Measurements from ENCODE around the gene VSIG10L.

Gene VSIG10L

DNA sequence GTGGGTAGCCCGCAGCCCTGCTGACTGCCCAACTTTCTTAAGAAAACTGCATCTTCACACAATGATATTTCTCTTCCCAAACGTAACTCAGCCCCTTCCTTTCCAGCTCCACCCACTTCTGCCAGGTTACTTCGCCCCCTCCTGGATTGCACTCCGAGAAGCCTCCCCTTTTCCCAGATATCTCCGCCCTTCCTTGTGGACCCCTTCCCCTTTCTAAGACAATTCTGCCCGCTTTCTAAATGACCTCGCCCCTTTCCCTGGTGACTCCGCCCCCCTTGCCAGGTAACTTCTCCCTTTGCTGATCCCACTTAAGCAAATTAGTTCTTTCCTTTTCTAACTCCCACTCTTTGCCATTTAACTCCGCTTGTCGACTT, 2.6 kb downstream of the VSIG10L start:
- H3K4me2 ChIP-seq, result peak overlapping the region; percentile 98
- H3K36me3 ChIP-seq, result no peaks in the 10 kb centered on the region
- peaks cover 30% of the 10 kb centered on the region for H3K4me1 ChIP-seq
- peak overlapping the region; percentile 71 for H3K4me3 ChIP-seq
- H3K27ac ChIP-seq, result no peak overlapping the region; the same call in 1 of the 2 replicates
- no peaks in the 10 kb centered on the region for H4K20me1 ChIP-seq
- no peak for TF ChIP-seq Cebpa-rat (IDR thresholded peaks at IDR 0.05)
- no peaks in the 10 kb centered on the region for H3K9me3 ChIP-seq
- peaks cover 13% of the 10 kb centered on the region for H3K27me3 ChIP-seq
- H3K9ac ChIP-seq, result peak overlapping the region; percentile 65

DNA sequence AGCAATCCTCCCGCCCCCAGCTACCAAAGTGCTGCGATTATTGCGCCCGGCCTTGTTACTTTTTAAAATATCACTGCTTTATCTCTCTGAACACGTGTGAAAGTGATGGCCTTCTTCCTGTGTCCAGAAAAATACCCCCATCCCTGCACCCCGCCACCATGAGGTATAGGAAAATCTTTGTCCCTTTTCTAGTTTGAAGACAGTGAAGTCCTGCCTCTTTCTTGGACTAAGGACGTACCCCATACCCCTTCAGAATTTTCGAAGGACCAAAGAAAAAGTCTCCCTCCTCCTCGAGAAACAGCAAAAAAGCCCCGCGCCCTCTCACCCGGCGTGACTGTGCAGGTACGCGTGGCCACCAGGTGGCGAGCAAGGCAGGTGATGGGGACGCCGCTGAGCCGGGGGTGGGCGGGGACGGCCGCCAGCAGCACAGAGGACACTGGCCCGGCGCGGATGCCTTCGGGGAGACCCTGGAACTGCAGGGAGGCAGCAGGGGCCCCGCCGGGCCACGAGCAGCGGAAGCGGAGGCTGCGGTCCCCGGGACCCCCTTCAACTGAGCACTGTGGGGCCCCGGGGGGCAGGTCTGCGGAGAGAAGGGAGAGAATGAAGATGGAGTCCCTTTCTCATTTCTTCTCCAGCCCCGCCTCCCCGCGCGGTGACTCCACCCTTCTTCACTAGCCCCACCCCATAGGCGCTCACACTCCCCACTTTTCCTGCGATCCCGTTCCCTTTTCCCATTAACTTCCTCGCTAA, 3.2 kb downstream of the VSIG10L start:
- TF ChIP-seq Cebpa-rat (IDR thresholded peaks at IDR 0.05), result no peak

DNA sequence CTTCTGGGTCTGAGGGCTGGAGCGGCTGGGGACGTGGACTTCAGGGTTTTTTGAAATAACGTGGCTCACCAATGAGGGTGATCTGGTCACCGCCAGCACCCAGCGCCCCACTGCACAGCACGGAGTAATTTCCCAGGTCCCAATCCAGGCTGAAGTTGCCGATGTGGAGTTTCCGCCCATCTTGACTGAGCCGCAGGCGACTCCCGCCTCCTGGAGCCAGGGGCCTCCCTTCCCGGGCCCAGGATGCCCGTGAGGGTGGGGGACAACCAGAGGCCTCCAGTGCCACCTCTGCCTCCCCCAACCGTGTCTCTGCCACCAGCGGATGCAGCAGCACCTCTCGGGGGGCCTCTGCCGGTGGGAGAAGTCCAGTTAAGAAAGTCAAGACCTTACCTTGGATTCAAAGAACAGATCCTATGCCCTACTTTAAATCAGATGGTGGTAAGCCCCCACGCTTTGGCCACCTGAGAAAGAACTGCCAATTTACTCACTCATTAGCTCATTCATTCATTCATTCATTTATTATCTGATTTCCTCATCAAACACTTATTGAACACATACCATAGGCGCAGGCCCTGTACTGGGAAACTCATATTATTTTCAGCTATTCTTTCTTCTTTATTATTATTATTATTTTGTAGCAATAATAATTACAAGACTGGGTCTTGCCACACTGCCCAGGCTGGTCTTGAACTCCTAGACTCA, 3.9 kb downstream of the VSIG10L start:
- H3K9ac ChIP-seq, result peak overlapping the region; percentile 65
- peak overlapping the region; percentile 98 for H3K4me2 ChIP-seq
- peaks cover 22% of the 10 kb centered on the region for H3K4me1 ChIP-seq
- H3K9me3 ChIP-seq, result no peaks in the 10 kb centered on the region
- H3K27me3 ChIP-seq, result peaks cover 13% of the 10 kb centered on the region
- no peaks in the 10 kb centered on the region for H3K36me3 ChIP-seq
- peak overlapping the region; percentile 71 for H3K4me3 ChIP-seq
- H3K27ac ChIP-seq, result peak overlapping the region; percentile 36
- H4K20me1 ChIP-seq, result no peaks in the 10 kb centered on the region
- no peak for TF ChIP-seq Cebpa-rat (IDR thresholded peaks at IDR 0.05)

More for the DNA sequence above, 3.2 kb downstream of the VSIG10L start:
- Histone ChIP-seq H3K27ac (peak overlapping the region; percentile 36), H4K20me1 (no peaks in the 10 kb centered on the region), H3K9me3 (no peaks in the 10 kb centered on the region), H3K4me3 (peak overlapping the region; percentile 71), H3K27me3 (peaks cover 13% of the 10 kb centered on the region), H3K4me1 (peaks cover 24% of the 10 kb centered on the region), H3K9ac (peak overlapping the region; percentile 65), H3K4me2 (peak overlapping the region; percentile 98), H3K36me3 (no peaks in the 10 kb centered on the region)

DNA sequence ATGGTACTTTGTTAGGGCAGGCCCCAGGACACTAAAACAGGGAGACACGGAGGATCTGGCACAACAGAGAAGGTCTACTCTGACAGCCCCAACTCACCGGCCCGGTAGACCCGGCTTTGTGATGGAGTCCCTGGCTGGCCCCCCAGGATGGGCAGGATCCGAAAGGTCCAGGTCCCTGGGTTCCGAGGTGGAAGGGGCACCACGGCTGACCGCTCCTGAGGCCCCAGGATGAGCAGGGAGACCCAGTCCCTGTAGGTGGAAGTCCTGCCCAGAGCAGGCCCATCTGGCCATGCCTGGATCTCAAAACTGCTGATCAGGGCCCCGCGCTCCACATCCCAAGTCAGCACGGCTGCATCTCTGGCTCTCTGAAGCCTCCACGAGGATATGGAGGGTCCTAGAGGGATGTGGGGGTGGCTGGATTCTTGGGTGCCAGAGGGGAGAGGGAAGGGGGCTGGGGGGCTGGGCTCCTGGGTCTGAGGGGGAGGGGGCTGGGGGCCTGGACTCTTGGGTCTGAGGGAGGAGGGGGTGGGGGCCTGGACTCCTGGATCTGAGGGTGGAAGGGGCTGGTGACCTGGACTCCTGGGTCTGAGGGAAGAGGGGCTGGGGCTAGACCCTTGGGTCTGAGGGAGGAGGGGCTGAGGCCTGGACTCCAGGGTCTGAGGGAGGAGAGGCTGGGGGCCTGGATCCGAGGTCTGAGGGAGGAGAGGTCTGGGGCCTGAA, 4.6 kb downstream of the VSIG10L start:
- no peak overlapping the region for H3K4me2 ChIP-seq
- H3K9ac ChIP-seq, result no peak overlapping the region
- H3K4me3 ChIP-seq, result no peak overlapping the region

DNA sequence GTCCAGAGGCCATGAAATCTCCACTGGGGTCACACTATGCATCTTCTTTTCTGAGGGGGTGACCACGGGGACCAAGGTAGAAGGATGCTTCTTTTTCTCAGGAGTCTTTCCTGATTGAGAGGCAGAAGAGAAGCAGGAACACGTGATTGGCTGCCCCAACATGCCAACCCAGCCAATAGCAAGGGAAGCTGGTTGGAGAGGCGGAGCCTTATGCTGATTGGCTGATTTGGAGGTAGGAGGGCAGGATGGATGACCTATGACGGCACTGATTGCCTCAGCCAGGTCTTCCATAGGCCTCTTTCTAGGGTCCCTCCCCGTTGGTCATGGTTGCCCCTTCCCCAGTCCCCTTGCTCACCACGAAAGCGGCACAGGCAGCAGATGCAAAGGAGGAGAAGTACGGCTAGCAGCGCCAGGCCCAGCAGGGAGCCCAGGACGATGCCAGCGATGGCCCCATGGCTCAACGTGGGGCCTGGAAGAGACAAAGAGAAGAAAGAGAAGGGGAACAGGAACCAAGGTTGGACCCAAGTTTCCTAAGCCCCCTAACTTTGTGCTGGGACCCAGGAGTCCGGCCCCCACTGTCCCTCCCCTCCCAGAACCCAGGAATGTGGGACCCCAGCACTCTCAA, 8.0 kb downstream of the VSIG10L start:
- Histone ChIP-seq H3K27me3 (0 out of 2 replicates have a peak, but pooled peaks cover 4% of the 10 kb centered on the region), H3K27ac (no peak overlapping the region), H3K4me1 (peaks cover 8% of the 10 kb centered on the region), H3K36me3 (peaks cover 11% of the 10 kb centered on the region), H3K4me3 (no peak overlapping the region), H3K4me2 (no peak overlapping the region), H4K20me1 (no peaks in the 10 kb centered on the region), H3K9ac (no peak overlapping the region), H3K9me3 (peaks cover 17% of the 10 kb centered on the region)
- no peak for TF ChIP-seq Cebpa-rat (IDR thresholded peaks at IDR 0.05)

More for the DNA sequence above, 4.6 kb downstream of the VSIG10L start:
- Histone ChIP-seq H3K27ac (no peak overlapping the region), H3K4me1 (peaks cover 15% of the 10 kb centered on the region), H3K36me3 (no peaks in the 10 kb centered on the region), H4K20me1 (no peaks in the 10 kb centered on the region), H3K9me3 (no peaks in the 10 kb centered on the region), H3K27me3 (peaks cover 13% of the 10 kb centered on the region)
- TF ChIP-seq Cebpa-rat (IDR thresholded peaks at IDR 0.05), result no peak

DNA sequence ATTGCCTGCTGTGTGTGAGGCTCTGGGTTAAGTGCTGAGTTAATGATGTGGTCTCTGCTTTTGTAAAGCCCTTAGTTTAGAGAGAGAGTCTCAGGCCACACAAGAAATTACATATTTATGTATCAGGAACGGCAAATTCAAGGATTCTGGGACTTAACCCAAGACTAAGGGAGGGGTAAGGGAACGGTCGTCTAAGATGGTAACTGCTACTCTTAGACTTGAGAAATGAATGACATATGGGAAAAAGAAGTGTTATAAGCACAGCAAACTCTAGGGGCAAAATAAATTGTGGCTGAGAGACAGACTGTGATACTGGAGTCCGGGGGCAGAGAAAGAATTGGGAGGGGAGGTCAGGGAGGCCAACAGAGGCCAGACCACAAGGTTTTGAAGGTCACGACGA, 10.2 kb downstream of the VSIG10L start:
- TF ChIP-seq Cebpa-rat (IDR thresholded peaks at IDR 0.05), result no peak
- Histone ChIP-seq H3K4me1 (no peaks in the 10 kb centered on the region), H3K36me3 (peaks cover 11% of the 10 kb centered on the region), H3K9ac (no peak overlapping the region), H3K4me3 (no peak overlapping the region), H3K4me2 (no peak overlapping the region), H3K27me3 (peaks cover 25% of the 10 kb centered on the region), H3K9me3 (peaks cover 25% of the 10 kb centered on the region), H4K20me1 (no peaks in the 10 kb centered on the region), H3K27ac (no peak overlapping the region)

DNA sequence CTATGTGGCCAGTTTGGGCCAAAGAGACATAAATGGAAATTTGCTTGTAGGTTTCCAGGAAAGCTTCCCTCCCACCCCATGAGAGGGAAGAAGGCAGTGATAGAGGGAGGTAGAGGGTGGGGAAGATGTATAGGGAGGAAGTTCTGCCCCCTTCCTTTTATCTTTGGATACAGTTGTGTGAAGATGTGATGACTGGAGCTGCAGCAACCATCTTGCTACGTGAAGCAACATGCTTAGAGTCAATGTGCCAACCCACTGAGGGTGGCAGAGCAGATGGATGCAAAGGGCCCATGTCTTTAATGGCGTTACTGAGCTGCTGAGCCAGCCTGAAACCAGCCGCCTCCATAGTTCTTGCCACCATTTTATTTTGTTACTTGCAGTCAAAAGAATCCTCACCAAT, 10.7 kb downstream of the VSIG10L start:
- Histone ChIP-seq H3K4me3 (no peak overlapping the region), H3K9me3 (peaks cover 25% of the 10 kb centered on the region), H3K9ac (no peak overlapping the region), H4K20me1 (no peaks in the 10 kb centered on the region), H3K36me3 (peaks cover 11% of the 10 kb centered on the region), H3K4me1 (no peaks in the 10 kb centered on the region), H3K4me2 (no peak overlapping the region), H3K27me3 (peaks cover 28% of the 10 kb centered on the region), H3K27ac (no peak overlapping the region)
- no peak for TF ChIP-seq Cebpa-rat (IDR thresholded peaks at IDR 0.05)

DNA sequence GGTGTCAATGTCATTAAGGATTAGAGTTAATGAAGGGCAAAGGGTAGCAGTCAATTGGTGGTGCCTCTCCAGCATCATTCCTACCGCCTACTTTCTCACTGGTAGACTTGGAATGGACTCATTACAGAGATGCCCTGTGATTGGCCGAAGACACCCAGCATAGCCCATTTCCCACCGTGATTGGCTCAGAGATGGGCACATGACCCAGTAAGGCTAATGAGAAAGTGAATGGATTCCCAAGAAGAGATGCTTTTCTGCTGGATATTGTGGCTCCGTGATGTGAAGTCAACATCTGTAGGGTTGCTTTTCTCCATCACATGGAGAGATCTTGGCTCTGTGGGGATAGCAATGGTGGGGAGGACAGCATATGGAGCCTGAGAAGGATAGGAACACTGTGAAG, 11.6 kb downstream of the VSIG10L start:
- H3K36me3 ChIP-seq, result peaks cover 11% of the 10 kb centered on the region
- H3K4me1 ChIP-seq, result no peaks in the 10 kb centered on the region
- H3K27ac ChIP-seq, result no peak overlapping the region
- peaks cover 35% of the 10 kb centered on the region for H3K27me3 ChIP-seq
- H4K20me1 ChIP-seq, result no peaks in the 10 kb centered on the region
- H3K4me3 ChIP-seq, result no peak overlapping the region
- no peak for TF ChIP-seq Cebpa-rat (IDR thresholded peaks at IDR 0.05)
- H3K9ac ChIP-seq, result no peak overlapping the region
- peaks cover 25% of the 10 kb centered on the region for H3K9me3 ChIP-seq
- no peak overlapping the region for H3K4me2 ChIP-seq

DNA sequence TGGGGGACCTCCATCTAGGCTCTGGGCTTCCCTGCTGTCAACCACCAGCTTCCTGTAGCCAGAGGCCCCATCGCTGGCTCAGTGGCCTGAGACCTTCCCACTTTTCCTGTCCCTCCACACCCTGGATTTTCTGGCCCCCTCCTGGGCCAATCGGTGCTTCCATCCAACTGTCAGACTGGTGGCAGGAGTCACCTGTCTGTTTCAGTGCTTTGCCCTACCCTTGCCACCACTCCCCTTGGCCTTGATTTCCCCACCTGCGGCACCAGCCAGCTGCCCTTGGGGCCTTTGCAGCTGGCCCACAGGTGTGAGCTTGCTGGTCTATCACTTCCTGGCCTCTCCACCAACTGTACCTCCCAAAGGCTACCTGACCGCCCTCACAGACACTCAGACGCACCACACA, 12.5 kb downstream of the VSIG10L start:
- Histone ChIP-seq H3K27me3 (peaks cover 35% of the 10 kb centered on the region), H3K27ac (no peak overlapping the region), H3K4me1 (no peaks in the 10 kb centered on the region), H3K9me3 (peaks cover 25% of the 10 kb centered on the region), H3K4me2 (no peak overlapping the region), H3K9ac (no peak overlapping the region), H3K36me3 (peaks cover 11% of the 10 kb centered on the region), H4K20me1 (no peaks in the 10 kb centered on the region), H3K4me3 (no peak overlapping the region)
- no peak for TF ChIP-seq Cebpa-rat (IDR thresholded peaks at IDR 0.05)
